HL-60/S4 treated with retinoic acid at 250 ng/mL for 4 days and 3 days (cell line): ENCODE measurements around the gene ECSCR.

ENCODE experiments used
- in situ Hi-C: fragments of 300-500 bp; cut with MboI; formaldehyde crosslinking; loops from 2 replicates; pipeline ENCODE4 v1.7.0; 2022; ENCODE audit warnings: low sequenced_read_pairs

ECSCR gene

GRCh38 chr5:139474890-139475791 lies 12.6 kb upstream of the ECSCR start:
- in situ Hi-C loops: no loop called here

- in situ Hi-C loops: no loop called here
These were observed 11.0 kb upstream of the ECSCR start for GRCh38 chr5:139473565-139473964.

- in situ Hi-C loops: no loop called here
These were observed 10.6 kb upstream of the ECSCR start for GRCh38 chr5:139473105-139473504.

GRCh38 chr5:139472386-139473030 lies 10.0 kb upstream of the ECSCR start:
- in situ Hi-C loops: no loop called here

- in situ Hi-C loops: no loop called here
These were observed 8.3 kb upstream of the ECSCR start, which contains the start of gene SMIM33 for GRCh38 chr5:139470821-139471300. Gene SMIM33, plus strand, starts transcription at chr5:139471004. Its CDS starts 118 bp downstream, at chr5:139471122.

GRCh38 chr5:139468421-139468931 lies 5.9 kb upstream of the ECSCR start:
- in situ Hi-C loops: no loop called here

- in situ Hi-C loops: no loop called here
These were observed 845 bp downstream of the ECSCR start for GRCh38 chr5:139461698-139462097.

- in situ Hi-C loops: no loop called here
These were observed 1.4 kb downstream of the ECSCR start for GRCh38 chr5:139461176-139461575.

- in situ Hi-C loops: no loop called here
These were observed 2.1 kb downstream of the ECSCR start for GRCh38 chr5:139460455-139460854.

- in situ Hi-C loops: no loop called here
These were observed 3.0 kb downstream of the ECSCR start for GRCh38 chr5:139459451-139459934.

- in situ Hi-C loops: no loop called here
These were observed 3.7 kb downstream of the ECSCR start for GRCh38 chr5:139458580-139459407.

GRCh38 chr5:139457653-139458306 lies 4.8 kb downstream of the ECSCR start:
- in situ Hi-C loops: no loop called here

- in situ Hi-C loops: no loop called here
These were observed 5.3 kb downstream of the ECSCR start for GRCh38 chr5:139457241-139457640.

- in situ Hi-C loops: no loop called here
These were observed 5.8 kb downstream of the ECSCR start for GRCh38 chr5:139456776-139457175.

- in situ Hi-C loops: no loop called here
These were observed 7.8 kb downstream of the ECSCR start for GRCh38 chr5:139454568-139455290.

- in situ Hi-C loops: no loop called here
These were observed 8.6 kb downstream of the ECSCR start for GRCh38 chr5:139453683-139454567.

- in situ Hi-C loops: no loop called here
These were observed 10.5 kb downstream of the ECSCR start for GRCh38 chr5:139451878-139452660.

GRCh38 chr5:139451176-139451575 lies 11.4 kb downstream of the ECSCR start:
- in situ Hi-C loops: no loop called here
